GM23338 (cell line): ENCODE measurements around the gene MAST4. TPM values are rescaled to one million over a fixed set of nuclear protein-coding genes. Genes with fewer than 3 reads are reported as not detected.

Source experiments
- ATAC-seq: fragments of 200-7000 bp; cut with Tn5 transposase; 3 replicates; pipeline ENCODE4 v1.9.1; 2020
- DNase-seq: peaks from one replicate; pipeline ENCODE4 v3.0.0-alpha.2; 2015; ENCODE audit warnings: low spot score
- H2AFZ ChIP-seq: fragments of 200-600 bp; sonication (generic); 2 replicates; pipeline ENCODE4 v1.8.0; 2016; ENCODE audit warnings: antibody characterized with exemption, mild to moderate bottlenecking, moderate library complexity
- H3F3A ChIP-seq: fragments of 200-600 bp; sonication (generic); replicated peaks from 2 replicates; pipeline ENCODE4 v1.8.0; 2017; ENCODE audit warnings: antibody characterized with exemption, mixed run types, low read depth
- H3K27ac ChIP-seq: fragments of 200-600 bp; sonication (generic); 2 replicates; pipeline ENCODE4 v1.6.1; 2016; ENCODE audit warnings: low read depth
- H3K27me3 ChIP-seq: fragments of 200-600 bp; sonication (generic); 2 replicates; pipeline ENCODE4 v1.8.0; 2016; ENCODE audit warnings: mild to moderate bottlenecking, mixed run types, moderate library complexity; ENCODE audit not compliant: insufficient read depth
- H3K36me3 ChIP-seq: fragments of 200-600 bp; sonication (generic); 2 replicates; pipeline ENCODE4 v1.8.0; 2016; ENCODE audit warnings: mild to moderate bottlenecking; ENCODE audit not compliant: insufficient read depth
- H3K4me1 ChIP-seq: fragments of 200-600 bp; sonication (generic); 2 replicates; pipeline ENCODE4 v1.8.0; 2016; ENCODE audit warnings: mild to moderate bottlenecking, moderate library complexity; ENCODE audit not compliant: insufficient read depth
- H3K4me2 ChIP-seq: fragments of 200-600 bp; sonication (generic); 2 replicates; pipeline ENCODE4 v1.7.1; 2017; ENCODE audit warnings: mixed run types
- H3K4me3 ChIP-seq: fragments of 200-600 bp; sonication (generic); 2 replicates; pipeline ENCODE4 v1.6.1; 2016; ENCODE audit warnings: mixed run types
- H3K79me2 ChIP-seq: fragments of 200-600 bp; sonication (generic); replicated peaks from 2 replicates; pipeline ENCODE4 v1.8.0; 2017; ENCODE audit warnings: mild to moderate bottlenecking; ENCODE audit not compliant: insufficient read depth
- H3K9me2 ChIP-seq: fragments of 200-600 bp; sonication (generic); 2 replicates; pipeline ENCODE4 v1.8.0; 2017; ENCODE audit not compliant: insufficient read depth
- H4K20me1 ChIP-seq: fragments of 200-600 bp; sonication (generic); replicated peaks from 2 replicates; pipeline ENCODE4 v1.8.0; 2017; ENCODE audit warnings: mild to moderate bottlenecking; ENCODE audit not compliant: insufficient read depth
- H3K27ac Mint-ChIP-seq: 2 replicates; pipeline ENCODE4 v1.8.0; 2020; ENCODE audit warnings: inconsistent platforms, mild to moderate bottlenecking, moderate library complexity, mixed read lengths
- H3K27me3 Mint-ChIP-seq: 3 replicates; pipeline ENCODE4 v1.8.0; 2022; ENCODE audit warnings: low read depth, mild to moderate bottlenecking, moderate library complexity, mixed read lengths, inconsistent platforms; ENCODE audit not compliant: insufficient read depth, poor library complexity
- H3K36me3 Mint-ChIP-seq: 3 replicates; pipeline ENCODE4 v1.8.0; 2021; ENCODE audit warnings: low read depth, mild to moderate bottlenecking, inconsistent platforms, moderate library complexity, mixed read lengths
- H3K4me1 Mint-ChIP-seq: 3 replicates; pipeline ENCODE4 v1.8.0; 2020; ENCODE audit warnings: mild to moderate bottlenecking, inconsistent platforms, mixed read lengths
- H3K4me3 Mint-ChIP-seq: 3 replicates; pipeline ENCODE4 v1.8.0; 2021; ENCODE audit warnings: moderate library complexity, mild to moderate bottlenecking, inconsistent platforms, mixed read lengths
- H3K9me3 Mint-ChIP-seq: 3 replicates; pipeline ENCODE4 v1.8.0; 2020; ENCODE audit warnings: moderate library complexity, mild to moderate bottlenecking, inconsistent platforms, mixed read lengths
- CTCF ChIP-seq, 2 experiments: fragments of 200-600 bp in 1 of 2; sonication (generic) in 1 of 2; conservative IDR thresholded peaks; 2 replicates each; pipeline versions ENCODE4 v1.5.1 to v1.6.1; 2016 to 2017; ENCODE audit warnings: antibody characterized with exemption in 2 of 2, low read depth in 2 of 2, mild to moderate bottlenecking in 2 of 2, moderate library complexity in 1 of 2
- EZH2 ChIP-seq: fragments of 200-600 bp; sonication (generic); IDR thresholded peaks from one replicate; pipeline ENCODE4 v1.8.0; 2017; ENCODE audit warnings: antibody characterized with exemption, mild to moderate bottlenecking, low read depth; ENCODE audit not compliant: unreplicated experiment
- EZH2phosphoT487 ChIP-seq: fragments of 200-600 bp; sonication (generic); IDR thresholded peaks from one replicate; pipeline ENCODE4 v1.8.1; 2018; ENCODE audit warnings: antibody characterized with exemption; ENCODE audit not compliant: unreplicated experiment
- ZNF114 ChIP-seq: fragments of 250-450 bp; sonication (Bioruptor Pico); IDR thresholded peaks from 2 replicates; pipeline ENCODE4 v1.5.0; 2020; ENCODE audit warnings: mild to moderate bottlenecking, moderate library complexity
- ZNF462 ChIP-seq: fragments of 250-450 bp; sonication (Bioruptor Pico); IDR thresholded peaks from 2 replicates; pipeline ENCODE4 v1.5.0; 2020; ENCODE audit warnings: mild to moderate bottlenecking, moderate library complexity
- polyA plus RNA-seq: library from polyadenylated mRNA; unstranded; fragments of >200 nt; fragmentation: Nextera tagmentation; extraction: Ambion mirVana; gene quantifications from 2 replicates; pipeline ENCODE4 v1.2.1, GENCODE V29; 2016
- total RNA-seq: library from RNA; depleted of rRNA; stranded (reverse); fragments of >200 nt; shearing (Covaris generic); gene quantifications from 2 replicates; pipeline ENCODE4 v1.2.3, GENCODE V29; 2014
- TF ChIP-seq, protein P1 (sequence below): IDR thresholded peaks from one replicate; pipeline ENCODE4 v1.6.1; 2018; ENCODE audit warnings: antibody characterized with exemption; ENCODE audit not compliant: unreplicated experiment

The MAST4 gene
- total and polyA plus RNA-seq, 2 experiments from 2014 or later: 3.6 to 8.5 TPM

DNA sequence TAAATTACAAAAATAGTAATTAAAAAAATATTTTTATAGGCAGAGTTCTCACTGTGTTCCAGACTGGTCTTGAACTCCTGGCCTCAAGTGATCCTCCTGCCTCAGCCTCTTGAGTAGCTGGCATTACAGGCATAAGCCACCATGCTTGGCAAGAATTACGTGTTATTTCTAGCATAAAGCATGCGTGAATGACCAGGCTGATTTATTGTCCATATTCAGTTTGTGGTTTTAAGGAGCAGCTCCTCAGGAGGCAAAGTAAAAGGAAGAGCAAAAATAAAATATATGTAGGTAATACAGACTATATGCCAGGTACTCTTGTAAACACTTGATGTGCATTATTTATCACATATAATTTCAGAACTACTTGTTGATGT is 607.5 kb downstream of the MAST4 start (continued):
- TF ChIP-seq, protein P1, sequence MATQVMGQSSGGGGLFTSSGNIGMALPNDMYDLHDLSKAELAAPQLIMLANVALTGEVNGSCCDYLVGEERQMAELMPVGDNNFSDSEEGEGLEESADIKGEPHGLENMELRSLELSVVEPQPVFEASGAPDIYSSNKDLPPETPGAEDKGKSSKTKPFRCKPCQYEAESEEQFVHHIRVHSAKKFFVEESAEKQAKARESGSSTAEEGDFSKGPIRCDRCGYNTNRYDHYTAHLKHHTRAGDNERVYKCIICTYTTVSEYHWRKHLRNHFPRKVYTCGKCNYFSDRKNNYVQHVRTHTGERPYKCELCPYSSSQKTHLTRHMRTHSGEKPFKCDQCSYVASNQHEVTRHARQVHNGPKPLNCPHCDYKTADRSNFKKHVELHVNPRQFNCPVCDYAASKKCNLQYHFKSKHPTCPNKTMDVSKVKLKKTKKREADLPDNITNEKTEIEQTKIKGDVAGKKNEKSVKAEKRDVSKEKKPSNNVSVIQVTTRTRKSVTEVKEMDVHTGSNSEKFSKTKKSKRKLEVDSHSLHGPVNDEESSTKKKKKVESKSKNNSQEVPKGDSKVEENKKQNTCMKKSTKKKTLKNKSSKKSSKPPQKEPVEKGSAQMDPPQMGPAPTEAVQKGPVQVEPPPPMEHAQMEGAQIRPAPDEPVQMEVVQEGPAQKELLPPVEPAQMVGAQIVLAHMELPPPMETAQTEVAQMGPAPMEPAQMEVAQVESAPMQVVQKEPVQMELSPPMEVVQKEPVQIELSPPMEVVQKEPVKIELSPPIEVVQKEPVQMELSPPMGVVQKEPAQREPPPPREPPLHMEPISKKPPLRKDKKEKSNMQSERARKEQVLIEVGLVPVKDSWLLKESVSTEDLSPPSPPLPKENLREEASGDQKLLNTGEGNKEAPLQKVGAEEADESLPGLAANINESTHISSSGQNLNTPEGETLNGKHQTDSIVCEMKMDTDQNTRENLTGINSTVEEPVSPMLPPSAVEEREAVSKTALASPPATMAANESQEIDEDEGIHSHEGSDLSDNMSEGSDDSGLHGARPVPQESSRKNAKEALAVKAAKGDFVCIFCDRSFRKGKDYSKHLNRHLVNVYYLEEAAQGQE: no peak

GRCh38 chr5:67204821-67205220 is 608.6 kb downstream of the MAST4 start:
- Histone ChIP-seq H3K36me3 (no peaks in the 10 kb centered on the region; the same call in 1 of the 2 replicates), H3K27ac (no peak overlapping the region), H3K4me2 (no peak overlapping the region), H2AFZ (no peak overlapping the region), H3K4me1 (no peaks in the 10 kb centered on the region), H3K9me2 (no peaks in the 10 kb centered on the region), H3K79me2 (no peaks in the 10 kb centered on the region), H3K27me3 (no peaks in the 10 kb centered on the region), H3K4me3 (no peak overlapping the region), H3F3A (no peaks in the 10 kb centered on the region), H4K20me1 (no peaks in the 10 kb centered on the region)
- Mint-ChIP-seq H3K9me3 (peaks cover 7% of the 10 kb centered on the region; the same call in 1 of the 3 replicates), H3K27me3 (no peaks in the 10 kb centered on the region), H3K4me1 (no peaks in the 10 kb centered on the region), H3K4me3 (no peak overlapping the region), H3K36me3 (no peaks in the 10 kb centered on the region; the same call in 1 of the 3 replicates), H3K27ac (no peak overlapping the region)
- ATAC-seq (no peak), DNase-seq (no peak)
- TF ChIP-seq EZH2phosphoT487 (no peak), EZH2 (no peak), CTCF (conservative IDR thresholded peaks at IDR 0.05; ENCODE audit: low read depth in 2 of 2) (no peak), ZNF462 (CRISPR knock-in tag) (no peak), ZNF114 (CRISPR knock-in tag) (no peak)
